Endothelial cell of umbilical vein (primary cell): ENCODE results near the gene MCM7. TPM values are rescaled to one million over a fixed set of nuclear protein-coding genes. Genes with fewer than 3 reads are reported as not detected.
A peak's percentile ranks its signal among the peaks of the same experiment; 100 is the strongest.

Experiments
- BruUV-seq: library from RNA; stranded (reverse); fragments of 400-500 nt; replicated peaks from 2 replicates; lab custom pipeline; 2021; lab: Mats Ljungman, UMichigan
- CTCF ChIA-PET: fragments of 300-600, 350-600 bp; sonication (Branson Sonifier 250); formaldehyde crosslinking; loops from one replicate; lab custom pipeline; 2021; ENCODE audit warnings: antibody characterized with exemption, inconsistent platforms; lab: Charles Lee
- POLR2A ChIA-PET: fragments of 300-600, 350-600 bp; sonication (Branson Sonifier 250); formaldehyde crosslinking; loops from one replicate; lab custom pipeline; 2021; ENCODE audit warnings: antibody characterized with exemption, inconsistent platforms; lab: Charles Lee
- DNase-seq: peaks from one replicate; pipeline ENCODE4 v3.0.0-alpha.2; 2011; ENCODE audit warnings: low read depth, low spot score
- FAIRE-seq: peaks from 2 replicates; lab custom pipeline; 2011; peaks lifted over from hg19 to GRCh38; lab: Jason Lieb, UNC
- H2AFZ ChIP-seq: 2 replicates; pipeline ENCODE4 v1.6.0; 2012; ENCODE audit warnings: low read depth, low read length, control low read depth, inconsistent platforms
- H3K27ac ChIP-seq: 2 replicates; pipeline ENCODE4 v1.5.1; 2011; ENCODE audit warnings: low read depth, mild to moderate bottlenecking, control low read depth, low read length, moderate library complexity; ENCODE audit not compliant: insufficient read depth
- H3K27me3 ChIP-seq, 2 experiments: 2 replicates each; pipeline versions ENCODE4 v1.6.0 to v1.6.1; 2011; ENCODE audit warnings: low read length in 2 of 2, mixed read lengths in 1 of 2; ENCODE audit not compliant: control insufficient read depth in 2 of 2, insufficient read depth in 2 of 2
- H3K36me3 ChIP-seq, 2 experiments: 2 replicates in 1 of 2; 3 replicates in 1 of 2; pipeline ENCODE4 v1.5.1; 2011; ENCODE audit warnings: low read length in 2 of 2, mild to moderate bottlenecking in 1 of 2, moderate library complexity in 1 of 2; ENCODE audit not compliant: control insufficient read depth in 2 of 2, insufficient read depth in 2 of 2; ENCODE audit errors: extremely low read depth in 1 of 2
- H3K4me1 ChIP-seq: 3 replicates; pipeline ENCODE4 v1.5.1; 2011; ENCODE audit warnings: mild to moderate bottlenecking, low read length; ENCODE audit not compliant: control insufficient read depth, insufficient read depth; ENCODE audit errors: extremely low read depth
- H3K4me2 ChIP-seq: 2 replicates; pipeline ENCODE4 v1.6.1; 2011; ENCODE audit warnings: low read length, control low read depth, mixed read lengths; ENCODE audit not compliant: insufficient read depth
- H3K4me3 ChIP-seq, 3 experiments: fragments of 200-600 bp in 1 of 3; sonication (generic), shearing (Covaris generic) in 1 of 3; replicated peaks in 1 of 3; 2 replicates each; pipeline ENCODE4 v1.5.1; 2011 to 2016; ENCODE audit warnings: control low read depth in 3 of 3, low read length in 3 of 3, mild to moderate bottlenecking in 2 of 3, inconsistent platforms in 1 of 3, low read depth in 1 of 3, moderate library complexity in 1 of 3; ENCODE audit not compliant: insufficient read depth in 1 of 3
- H3K79me2 ChIP-seq: 2 replicates; pipeline ENCODE4 v1.6.0; 2012; ENCODE audit warnings: low read length, inconsistent platforms; ENCODE audit not compliant: control insufficient read depth, insufficient read depth
- H3K9ac ChIP-seq: replicated peaks from 2 replicates; pipeline ENCODE3; 2011; ENCODE audit warnings: low read length, control low read depth; ENCODE audit not compliant: insufficient read depth; ENCODE audit errors: extremely low read depth
- H3K9me1 ChIP-seq: replicated peaks from 3 replicates; pipeline ENCODE4 v1.6.0; 2011; ENCODE audit warnings: mild to moderate bottlenecking, low read length; ENCODE audit not compliant: control insufficient read depth, insufficient read depth; ENCODE audit errors: extremely low read depth
- H3K9me3 ChIP-seq: replicated peaks from 2 replicates; pipeline ENCODE4 v1.5.1; 2012; ENCODE audit warnings: low read length, inconsistent platforms; ENCODE audit not compliant: control insufficient read depth, insufficient read depth
- H4K20me1 ChIP-seq: replicated peaks from 2 replicates; pipeline ENCODE3; 2011; ENCODE audit warnings: mild to moderate bottlenecking, low read length; ENCODE audit not compliant: control insufficient read depth, insufficient read depth; ENCODE audit errors: extremely low read depth
- GATA2 ChIP-seq: IDR thresholded peaks from 2 replicates; pipeline ENCODE4 v1.7.0; 2011; ENCODE audit warnings: low read depth, mild to moderate bottlenecking, moderate library complexity, mixed read lengths, low read length; ENCODE audit not compliant: insufficient read length, insufficient read depth
- MYC ChIP-seq: IDR thresholded peaks from one replicate; pipeline ENCODE4 v1.6.1; 2011; ENCODE audit warnings: mild to moderate bottlenecking, low read depth, low read length
- POLR2A ChIP-seq: IDR thresholded peaks from 2 replicates; pipeline ENCODE4 v1.6.1; 2012; ENCODE audit warnings: low read depth, mild to moderate bottlenecking, control low read depth, low read length
- POLR2AphosphoS5 ChIP-seq: IDR thresholded peaks from 2 replicates; pipeline ENCODE4 v1.6.1; 2012; ENCODE audit warnings: low read depth, mild to moderate bottlenecking, control low read depth, low read length, moderate library complexity; ENCODE audit not compliant: insufficient read depth
- dilution Hi-C: fragments of 300-500 bp; cut with MboI; formaldehyde crosslinking; loops from one replicate; pipeline ENCODE4 v1.15.0; 2019; ENCODE audit warnings: low sequenced_read_pairs; ENCODE audit not compliant: extremely low pct_ligation_motif_present
- intact Hi-C: fragments of 100-400 bp; cut with micrococcal nuclease; formaldehyde crosslinking; loops from one replicate; pipeline ENCODE4 v1.10.0; 2022
- polyA plus RNA-seq, 4 experiments: library from polyadenylated mRNA; depleted of rRNA in 3 of 4; stranded (reverse) in 3 of 4; unstranded in 1 of 4; fragments of >200 nt; gene quantifications; 2 replicates each; pipeline versions ENCODE4 v1.2.1 to v1.2.3, GENCODE V29; 2011 to 2012; ENCODE audit warnings: missing spikeins in 1 of 4
- total RNA-seq: library from RNA; stranded (reverse); gene quantifications from 2 replicates; pipeline ENCODE4 v1.2.3, GENCODE V29; 2021
- TF ChIP-seq, protein P1 (sequence below): IDR thresholded peaks from 2 replicates; pipeline ENCODE4 v1.6.1; 2011; ENCODE audit not compliant: insufficient read depth, insufficient read length

MCM7 gene
- total and polyA plus RNA-seq, 2 donors (not counting 3 experiments of a cell fraction or from before 2014, with no cell fraction given) = 156 to 187 TPM

DNA sequence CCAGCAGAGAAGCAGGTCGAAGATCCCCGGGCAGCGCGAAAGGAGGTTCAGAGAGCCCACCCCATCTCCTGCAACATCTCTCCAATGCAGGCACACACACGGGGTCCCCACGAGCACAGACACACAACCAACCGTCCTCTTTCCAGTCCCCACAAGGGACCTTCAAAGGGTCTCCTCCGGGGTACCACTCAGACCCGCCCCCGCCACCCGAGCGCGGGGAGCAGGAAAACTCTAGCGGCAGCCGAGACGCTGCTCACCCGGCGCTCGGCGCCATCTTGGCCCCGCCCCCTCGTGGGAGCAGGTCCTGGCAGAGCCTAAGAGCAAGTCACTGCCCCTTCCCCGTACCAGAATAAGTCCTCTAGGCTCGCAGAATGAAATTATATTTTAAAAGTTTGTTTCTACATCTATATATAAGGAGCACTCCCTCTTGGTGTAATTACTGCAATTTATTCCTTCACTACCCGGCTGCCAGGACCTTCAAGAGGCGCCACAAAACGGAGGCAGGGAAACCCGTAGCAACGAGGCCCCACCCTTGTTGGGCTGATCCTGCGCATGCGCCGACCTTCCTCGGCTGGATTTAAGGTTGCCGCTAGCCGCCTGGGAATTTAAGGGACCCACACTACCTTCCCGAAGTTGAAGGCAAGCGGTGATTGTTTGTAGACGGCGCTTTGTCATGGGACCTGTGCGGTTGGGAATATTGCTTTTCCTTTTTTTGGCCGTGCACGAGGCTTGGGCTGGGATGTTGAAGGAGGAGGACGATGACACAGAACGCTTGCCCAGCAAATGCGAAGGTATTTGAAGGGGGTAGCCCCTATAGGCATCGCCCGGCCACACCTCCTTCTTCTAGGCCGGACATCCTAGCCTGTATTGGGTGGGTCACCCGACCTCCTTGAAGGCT is 18.1 kb upstream of the MCM7 start, which contains the start of the genes CNPY4 and TAF6:
CNPY4 (plus strand) TSS at position 563 of the 898 bp plus-strand sequence; CDS start at position 674, 111 bp downstream.
TAF6 (minus strand) TSS at position 287 of the 898 bp plus-strand sequence. CDS start 5,149 bp downstream, outside the sequence.
- dilution Hi-C loops = no loop called here
- no peaks in the 10 kb centered on the region for H3K9me1 ChIP-seq
- H3K9me3 ChIP-seq = no peaks in the 10 kb centered on the region
- peak; percentile 96 for DNase-seq
- H3K79me2 ChIP-seq = peaks cover 10% of the 10 kb centered on the region
- peak within 1 kb of the TSS; percentile 83 for H3K27ac ChIP-seq
- no TSS peak for BruUV-seq
- ChIA-PET CTCF (interaction anchor here (1.0 to 1.6 kb wide), 2 partner anchors 18 to 126 kb away, joined by 3 read pairs; partner anchors contain the start of genes AP4M1 and MCM7), POLR2A (no interaction called here)
- TF ChIP-seq POLR2AphosphoS5 (peak; percentile 74), POLR2A (peak; percentile 86), GATA2 (no peak), MYC (no peak)
- TF ChIP-seq, protein P1, sequence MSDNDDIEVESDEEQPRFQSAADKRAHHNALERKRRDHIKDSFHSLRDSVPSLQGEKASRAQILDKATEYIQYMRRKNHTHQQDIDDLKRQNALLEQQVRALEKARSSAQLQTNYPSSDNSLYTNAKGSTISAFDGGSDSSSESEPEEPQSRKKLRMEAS = no peak
- H3K36me3 ChIP-seq = no peaks in the 10 kb centered on the region
- H4K20me1 ChIP-seq = no peaks in the 10 kb centered on the region
- no peaks in the 10 kb centered on the region for H3K27me3 ChIP-seq
- FAIRE-seq = peak; percentile 98
- peak within 1 kb of the TSS; percentile 67 for H3K4me2 ChIP-seq
- intact Hi-C loops = loop anchor here (1.0 kb wide), 2 partner anchors 18 to 29 kb away; partner anchors contain the start of genes AP4M1, LAMTOR4 and MCM7
- H3K4me3 ChIP-seq = peak within 1 kb of the TSS; percentile 70 to 89 (median 77)
- peak within 1 kb of the TSS; percentile 76 for H2AFZ ChIP-seq
- H3K4me1 ChIP-seq = peaks cover 11% of the 10 kb centered on the region
- H3K9ac ChIP-seq = peak within 1 kb of the TSS; percentile 76
